ENCODE data around the gene MYD88.

MYD88 gene

DNA sequence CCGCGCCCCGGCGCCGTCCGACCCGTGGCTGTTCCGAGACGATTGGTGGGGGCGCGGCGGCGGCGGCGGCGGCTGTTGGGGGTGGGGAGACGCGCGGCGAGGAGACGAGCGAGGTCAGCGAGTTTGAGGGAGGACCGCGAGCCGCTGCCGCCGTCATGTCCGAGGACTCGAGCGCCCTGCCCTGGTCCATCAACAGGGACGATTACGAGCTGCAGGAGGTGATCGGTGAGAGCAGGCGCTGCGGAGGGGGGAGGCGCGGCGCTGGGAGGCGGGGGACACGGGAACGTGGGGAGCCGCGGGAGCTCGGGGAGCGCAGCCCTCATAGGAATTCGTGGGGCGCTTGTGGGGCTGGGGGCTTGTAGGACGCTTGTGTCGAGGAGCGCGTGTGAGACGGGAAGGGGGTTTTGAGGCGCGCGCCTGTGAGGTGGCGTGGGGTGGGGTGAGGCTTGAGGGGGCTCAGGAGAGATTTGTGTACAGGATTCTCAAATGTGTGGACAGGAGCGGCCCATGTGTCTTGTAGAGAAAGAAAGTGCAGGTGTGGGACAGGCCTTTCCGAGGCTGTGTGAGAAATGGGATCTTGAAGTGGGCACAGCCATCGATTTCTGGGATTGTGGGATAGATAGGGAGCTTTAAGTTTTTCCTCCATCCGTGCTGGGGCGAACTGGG, 27.4 kb downstream of the MYD88 start:
- no peak for DNase-seq (ENCODE audit: low spot score)

DNA sequence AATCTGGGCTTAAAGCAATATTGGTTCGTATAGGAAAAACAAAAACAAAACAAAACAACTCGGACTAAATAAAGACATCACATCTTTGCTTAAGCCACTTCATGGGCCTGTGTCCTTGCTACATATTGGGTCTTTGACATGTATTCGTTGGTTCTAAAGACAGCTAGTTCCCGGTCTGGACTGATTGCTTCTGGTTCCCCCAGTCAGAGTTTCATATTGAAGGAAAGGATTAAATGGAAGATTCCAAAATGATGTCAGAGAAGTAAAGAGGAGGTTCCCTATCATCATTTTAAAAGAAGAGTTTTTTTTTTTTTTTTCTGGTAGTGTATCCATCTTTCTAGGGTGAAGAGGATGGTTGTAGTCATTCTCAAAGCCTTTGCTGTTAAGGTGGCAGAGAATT, 29.1 kb downstream of the MYD88 start:
- no peak for DNase-seq (ENCODE audit: low spot score)

DNA sequence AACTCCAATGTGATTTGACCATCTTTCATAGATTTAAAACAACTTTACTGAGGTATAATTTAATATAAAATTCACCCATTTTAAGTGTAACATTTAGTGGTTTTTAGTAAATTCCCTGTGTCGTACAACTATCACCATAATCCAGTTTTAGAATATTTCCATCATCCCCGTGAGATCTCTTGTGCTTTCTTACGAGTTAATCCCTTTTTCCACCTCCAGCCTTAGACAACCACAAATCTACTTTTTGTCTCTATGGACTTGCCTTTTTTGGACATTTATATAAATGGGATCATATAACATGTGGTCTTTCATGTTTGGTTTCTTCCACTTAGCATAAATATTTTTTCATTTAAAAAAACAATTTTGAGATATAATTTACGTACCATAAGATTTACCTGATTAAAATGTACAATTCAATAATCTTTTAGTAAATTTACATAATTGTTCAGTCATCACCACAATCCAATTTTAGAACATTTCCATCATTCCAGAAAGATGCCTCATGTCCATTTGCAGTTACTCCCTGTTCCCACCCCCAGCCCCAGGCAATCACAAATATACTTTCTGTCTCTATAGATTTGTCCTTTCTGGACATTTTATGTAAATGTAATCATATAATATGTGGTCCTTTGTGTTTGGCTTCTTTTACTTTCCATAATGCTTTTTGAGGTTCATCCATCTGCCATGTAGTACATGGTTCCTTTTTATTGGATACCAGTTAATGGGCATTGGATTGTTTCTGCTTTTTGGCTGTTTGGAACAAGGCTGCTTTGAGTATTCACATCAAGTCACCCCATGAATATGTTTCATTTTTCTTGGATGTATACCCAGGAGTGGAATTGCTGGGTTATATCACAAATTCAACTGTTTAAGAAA, 29.9 kb downstream of the MYD88 start:
- no peak for DNase-seq (ENCODE audit: low spot score)

DNA sequence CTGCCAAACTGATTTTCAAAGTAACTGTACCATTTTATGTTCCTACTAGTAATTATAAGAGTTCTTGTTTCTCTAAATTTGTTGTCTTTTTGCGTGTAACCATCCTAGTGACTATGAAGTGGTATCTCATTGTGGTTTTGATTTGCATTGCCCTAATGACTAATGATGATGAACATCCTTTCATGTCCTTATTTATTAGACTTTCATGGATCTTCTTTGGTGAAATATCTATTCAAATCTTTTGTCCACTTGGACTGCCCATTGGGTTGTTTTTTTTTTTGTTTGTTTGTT, 30.5 kb downstream of the MYD88 start:
- no peak for DNase-seq (ENCODE audit: low spot score)

DNA sequence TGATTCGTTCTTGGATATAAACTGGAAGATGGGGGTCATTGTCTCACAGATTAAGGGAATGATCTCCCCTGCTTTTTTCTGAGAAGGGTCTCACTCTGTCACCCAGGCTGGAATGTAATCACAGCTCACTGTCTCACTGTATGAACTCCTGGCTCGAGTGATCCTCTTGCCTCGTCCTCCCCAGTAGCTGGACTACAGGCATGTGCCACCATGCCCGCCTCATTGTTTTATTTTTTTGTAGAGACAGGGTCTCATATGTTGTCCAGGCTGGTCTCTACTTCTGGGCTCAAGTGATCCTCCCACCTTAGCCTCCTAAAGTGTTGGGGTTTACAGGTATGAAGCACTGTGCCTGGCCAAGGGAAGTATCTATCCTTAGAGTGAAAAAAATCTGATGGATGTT, 32.3 kb downstream of the MYD88 start:
- DNase-seq (ENCODE audit: low spot score): no peak

DNA sequence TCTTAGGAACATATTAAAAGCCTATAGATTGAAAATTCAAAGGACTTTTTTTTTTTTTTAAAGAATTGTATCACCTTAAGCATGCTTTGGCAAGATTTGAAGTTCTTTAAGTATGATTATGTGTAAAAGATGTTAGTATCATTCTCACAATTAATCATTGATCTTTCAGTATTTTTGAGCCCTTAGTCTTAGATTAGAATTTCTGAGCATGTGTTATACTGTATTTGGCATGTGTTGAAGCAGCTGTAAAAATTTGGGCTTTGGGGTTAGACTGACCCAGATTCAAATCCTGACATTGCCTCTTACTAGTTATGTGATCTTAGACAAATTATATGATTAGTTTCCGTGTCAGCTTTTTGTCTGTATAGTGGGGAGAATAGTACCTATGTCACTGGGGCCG, 33.2 kb downstream of the MYD88 start:
- no peak for DNase-seq (ENCODE audit: low spot score)

DNA sequence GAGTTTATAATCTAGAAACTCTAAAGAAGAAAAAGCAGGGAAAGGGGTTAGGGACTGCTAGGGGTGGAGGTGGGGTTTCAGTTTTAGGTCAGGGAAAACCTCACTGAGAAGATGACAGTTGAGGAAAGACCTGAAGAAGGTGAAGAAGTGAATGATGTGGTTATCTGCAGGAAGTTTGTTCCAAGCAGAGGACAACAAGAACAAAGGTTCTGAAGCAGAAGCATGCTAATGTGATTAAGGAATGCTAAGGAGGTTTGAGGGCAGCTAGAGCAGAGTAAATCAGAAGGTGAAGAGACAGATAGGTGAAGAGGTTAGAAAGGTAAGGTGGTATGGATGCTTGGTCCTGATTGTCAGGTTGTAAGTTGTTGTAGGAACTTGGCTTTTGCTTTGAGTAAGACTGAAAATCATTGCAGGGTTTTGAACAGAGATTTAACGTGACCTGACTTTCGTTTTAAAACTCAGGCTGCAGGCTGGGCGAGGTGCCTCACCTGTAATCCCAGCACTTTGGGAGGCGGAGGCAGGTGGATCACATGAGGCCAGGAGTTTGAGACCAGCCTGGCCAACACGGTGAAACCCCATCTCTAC, 35.5 kb downstream of the MYD88 start:
- DNase-seq (ENCODE audit: low spot score): no peak

DNA sequence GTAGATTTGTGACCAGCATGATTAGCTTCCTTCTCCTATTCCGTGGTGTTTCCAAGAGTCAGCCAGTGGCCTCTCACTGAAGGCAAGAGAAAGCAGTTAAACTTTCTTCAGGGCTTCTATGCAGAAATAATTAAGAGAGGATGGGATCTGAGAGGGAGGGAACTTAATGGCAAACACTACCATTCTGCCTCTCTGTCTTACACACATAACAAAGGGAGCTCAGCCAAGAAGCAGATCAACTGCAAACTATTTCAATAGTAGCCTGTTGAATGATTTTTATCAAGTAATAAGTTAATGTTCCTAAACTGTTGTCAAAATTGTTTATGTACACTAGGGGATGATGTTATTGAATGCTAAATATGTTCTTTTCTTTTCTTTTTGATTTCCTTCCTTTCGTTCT, 38.7 kb downstream of the MYD88 start:
- DNase-seq (ENCODE audit: low spot score): no peak

DNA sequence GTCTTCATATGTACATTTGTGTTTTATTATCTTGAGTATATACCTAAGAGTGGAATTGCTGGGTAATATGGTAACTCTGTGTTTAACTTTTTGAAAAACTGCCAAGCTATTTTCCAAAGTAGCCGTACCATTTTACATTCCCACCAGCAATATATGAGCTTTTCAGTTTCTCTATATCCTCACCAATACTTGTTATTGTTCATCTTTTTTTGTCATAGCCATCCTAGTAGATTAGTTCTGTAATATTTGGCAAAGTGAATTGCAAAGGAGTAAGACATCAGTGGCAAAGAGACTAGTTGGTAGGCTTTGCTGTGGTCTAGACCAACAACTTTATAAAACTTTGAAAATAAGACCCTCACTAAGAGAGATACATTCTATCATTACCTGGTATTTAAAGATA, 48.3 kb downstream of the MYD88 start:
- no peak for DNase-seq (ENCODE audit: low spot score)

DNA sequence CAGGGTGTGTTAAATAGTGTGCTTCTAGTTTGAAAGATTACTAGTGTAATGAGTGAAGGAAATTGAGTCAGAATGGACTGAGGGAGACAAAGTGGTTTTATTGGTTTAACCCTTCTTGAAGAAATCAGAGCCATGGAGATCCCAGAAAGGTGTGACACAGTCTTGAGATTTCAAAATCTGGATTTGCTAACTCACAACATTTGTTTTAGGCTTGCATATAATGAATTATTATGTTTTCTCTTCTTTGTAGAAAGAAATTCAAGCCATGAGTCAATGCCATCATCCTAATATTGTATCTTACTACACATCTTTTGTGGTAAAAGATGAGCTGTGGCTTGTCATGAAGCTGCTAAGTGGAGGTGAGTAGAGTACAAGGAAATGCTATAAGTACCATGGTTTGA, 52.0 kb downstream of the MYD88 start:
- no peak for DNase-seq (ENCODE audit: low spot score)
